Umbilical cord (tissue), 2 donors: Measurements from ENCODE around the gene ZEB1. TPM values are rescaled to one million over a fixed set of nuclear protein-coding genes. Genes with fewer than 3 reads are reported as not detected.
"Not testable (repeated sequence)": the region's sequence is repeated elsewhere in the genome, so short reads cannot be mapped to it uniquely, and the experiment has no call there.

Source experiments
- DNase-seq: peaks from one replicate; pipeline ENCODE4 v3.0.0-alpha.2; 2015; ENCODE audit warnings: low spot score
- total RNA-seq: library from RNA; depleted of rRNA; stranded (reverse); fragments of >200 nt; gene quantifications from one replicate; pipeline ENCODE4 v1.2.3, GENCODE V29; 2014; ENCODE audit warnings: low replicate concordance; ENCODE audit not compliant: insufficient read depth

ZEB1 gene
- total RNA-seq, 1 donor from 2014 or later: 227 TPM

GRCh38 chr10:31364238-31364637, 45.2 kb downstream of the ZEB1 start:
- DNase-seq: not testable (repeated sequence)

GRCh38 chr10:31366703-31367102, 47.7 kb downstream of the ZEB1 start:
- DNase-seq: no peak

GRCh38 chr10:31368724-31369123, 49.7 kb downstream of the ZEB1 start:
- DNase-seq: no peak

- no peak for DNase-seq
These were observed 53.4 kb downstream of the ZEB1 start for GRCh38 chr10:31372439-31372838.

- no peak for DNase-seq
These were observed 55.2 kb downstream of the ZEB1 start for GRCh38 chr10:31374146-31374696.

GRCh38 chr10:31381171-31381570, 62.2 kb downstream of the ZEB1 start:
- DNase-seq: no peak

GRCh38 chr10:31381766-31382316, 62.8 kb downstream of the ZEB1 start:
- no peak for DNase-seq

GRCh38 chr10:31383810-31384588, 65.0 kb downstream of the ZEB1 start:
- DNase-seq: no peak

- DNase-seq: no peak
These were observed 65.6 kb downstream of the ZEB1 start for GRCh38 chr10:31384589-31384949.

- DNase-seq: no peak
These were observed 71.8 kb downstream of the ZEB1 start for GRCh38 chr10:31390804-31391203.

- DNase-seq: no peak
These were observed 74.8 kb downstream of the ZEB1 start for GRCh38 chr10:31393844-31394243.

GRCh38 chr10:31395695-31396094, 76.7 kb downstream of the ZEB1 start:
- no peak for DNase-seq

GRCh38 chr10:31396376-31396775, 77.4 kb downstream of the ZEB1 start:
- no peak for DNase-seq

GRCh38 chr10:31397852-31398251, 78.8 kb downstream of the ZEB1 start:
- no peak for DNase-seq

- DNase-seq: no peak
These were observed 80.2 kb downstream of the ZEB1 start for GRCh38 chr10:31399171-31399570.

GRCh38 chr10:31399631-31400030, 80.6 kb downstream of the ZEB1 start:
- DNase-seq: no peak

GRCh38 chr10:31401287-31401686, 82.3 kb downstream of the ZEB1 start:
- DNase-seq: no peak

GRCh38 chr10:31404640-31405039, 85.6 kb downstream of the ZEB1 start:
- peak; percentile 4 for DNase-seq

- not testable (repeated sequence) for DNase-seq
These were observed 86.8 kb downstream of the ZEB1 start for GRCh38 chr10:31405829-31406228.

GRCh38 chr10:31412397-31412796, 93.4 kb downstream of the ZEB1 start:
- DNase-seq: not testable (repeated sequence)

GRCh38 chr10:31413325-31413724, 94.3 kb downstream of the ZEB1 start:
- peak; percentile 11 for DNase-seq

GRCh38 chr10:31418481-31418880, 99.5 kb downstream of the ZEB1 start:
- no peak for DNase-seq

GRCh38 chr10:31419394-31420063, 100.5 kb downstream of the ZEB1 start:
- no peak for DNase-seq
